K562 (cell line): ENCODE measurements around the gene ZBTB18. TPM values are rescaled to one million over a fixed set of nuclear protein-coding genes. Genes with fewer than 3 reads are reported as not detected.

Experiments used
- C11orf30 ChIP-seq: fragments of 450-650 bp; IDR thresholded peaks from 2 replicates; pipeline ENCODE4 v1.6.1; 2016; ENCODE audit warnings: low read depth, mild to moderate bottlenecking
- CBX1 ChIP-seq: sonication (generic); IDR thresholded peaks from 2 replicates; pipeline ENCODE4 v1.6.1; 2016; ENCODE audit warnings: antibody characterized with exemption, low read depth, mild to moderate bottlenecking
- EGR1 ChIP-seq: fragments of 450-650 bp; conservative IDR thresholded peaks from 2 replicates; pipeline ENCODE4 v1.6.1; 2017; ENCODE audit warnings: mild to moderate bottlenecking
- EHMT2 ChIP-seq: fragments of 450-650 bp; IDR thresholded peaks from 2 replicates; pipeline ENCODE4 v1.6.1; 2018; ENCODE audit warnings: antibody characterized with exemption
- FOSL1 ChIP-seq: fragments of 200-800 bp; sonication (Bioruptor generic); conservative IDR thresholded peaks from 2 replicates; pipeline ENCODE4 v1.6.1; 2016; ENCODE audit warnings: missing genetic modification characterization, missing compliant biosample characterization
- GMEB1 ChIP-seq: fragments of 250-450 bp; sonication (Bioruptor Pico); IDR thresholded peaks from 2 replicates; pipeline ENCODE4 v1.4.0; 2020; ENCODE audit warnings: mild to moderate bottlenecking
- HDAC2 ChIP-seq: fragments of 450-650 bp; IDR thresholded peaks from 2 replicates; pipeline ENCODE4 v1.6.1; 2016; ENCODE audit warnings: mild to moderate bottlenecking
- L3MBTL2 ChIP-seq: fragments of 450-650 bp; IDR thresholded peaks from 2 replicates; pipeline ENCODE4 v1.6.1; 2016; ENCODE audit warnings: mild to moderate bottlenecking, moderate library complexity
- NEUROD1 ChIP-seq: fragments of 150-350 bp; IDR thresholded peaks from 2 replicates; pipeline ENCODE4 v1.6.1; 2014; ENCODE audit warnings: borderline replicate concordance, low read length, low read depth; ENCODE audit not compliant: partially characterized antibody
- POU5F1 ChIP-seq: fragments of 150-350 bp; IDR thresholded peaks from 2 replicates; pipeline ENCODE4 v1.6.1; 2014; ENCODE audit warnings: borderline replicate concordance, low read length, low read depth, mild to moderate bottlenecking; ENCODE audit not compliant: partially characterized antibody
- TAL1 ChIP-seq: fragments of 450-650 bp; IDR thresholded peaks from 2 replicates; pipeline ENCODE4 v1.6.1; 2016; ENCODE audit warnings: mild to moderate bottlenecking
- ZNF224 ChIP-seq: sonication (generic); formaldehyde crosslinking; IDR thresholded peaks from 2 replicates; pipeline ENCODE4 v1.8.0; 2022; ENCODE audit warnings: mild to moderate bottlenecking, missing genetic modification reagents
- ZNF316 ChIP-seq: fragments of 450-650 bp; IDR thresholded peaks from 2 replicates; pipeline ENCODE4 v1.6.1; 2016
- ZNF696 ChIP-seq: fragments of 250-450 bp; sonication (Bioruptor Pico); conservative IDR thresholded peaks from 2 replicates; pipeline ENCODE4 v1.4.0; 2020; ENCODE audit warnings: mild to moderate bottlenecking, moderate library complexity
- ZNF76 ChIP-seq: fragments of 250-450 bp; sonication (Bioruptor Pico); IDR thresholded peaks from 2 replicates; pipeline ENCODE4 v1.4.0; 2020; ENCODE audit warnings: mild to moderate bottlenecking, moderate library complexity, borderline replicate concordance
- polyA plus RNA-seq, 8 experiments: library from polyadenylated mRNA; depleted of rRNA in 4 of 8; stranded (reverse) in 5 of 8; unstranded in 3 of 8; fragments of >200 nt; fragmentation: Nextera tagmentation in 2 of 8; fragmentation: Illumina TruSeq in 1 of 8; extraction: Ambion mirVana in 2 of 8; extraction: Trizol in 1 of 8; gene quantifications; 2 replicates each; pipeline versions ENCODE4 v1.2.1 to v1.2.3, GENCODE V29; 2011 to 2014; ENCODE audit warnings: inconsistent platforms in 1 of 8, missing spikeins in 1 of 8
- total RNA-seq, 7 experiments: library from RNA; depleted of rRNA in 6 of 7; stranded (reverse); fragments of >200 nt in 6 of 7; fragmentation: Illumina TruSeq in 2 of 7; extraction: Trizol in 2 of 7; gene quantifications; 2 replicates each; pipeline versions ENCODE4 v1.2.1 to v1.2.3, GENCODE V29; 2011 to 2021; ENCODE audit warnings: low replicate concordance in 1 of 7

ZBTB18 gene
- total and polyA plus RNA-seq, 9 of the 15 experiments (the other 6 are each of a cell fraction or from before 2014, with no cell fraction given): 0.13 to 2.6 (median 1.6) TPM

DNA sequence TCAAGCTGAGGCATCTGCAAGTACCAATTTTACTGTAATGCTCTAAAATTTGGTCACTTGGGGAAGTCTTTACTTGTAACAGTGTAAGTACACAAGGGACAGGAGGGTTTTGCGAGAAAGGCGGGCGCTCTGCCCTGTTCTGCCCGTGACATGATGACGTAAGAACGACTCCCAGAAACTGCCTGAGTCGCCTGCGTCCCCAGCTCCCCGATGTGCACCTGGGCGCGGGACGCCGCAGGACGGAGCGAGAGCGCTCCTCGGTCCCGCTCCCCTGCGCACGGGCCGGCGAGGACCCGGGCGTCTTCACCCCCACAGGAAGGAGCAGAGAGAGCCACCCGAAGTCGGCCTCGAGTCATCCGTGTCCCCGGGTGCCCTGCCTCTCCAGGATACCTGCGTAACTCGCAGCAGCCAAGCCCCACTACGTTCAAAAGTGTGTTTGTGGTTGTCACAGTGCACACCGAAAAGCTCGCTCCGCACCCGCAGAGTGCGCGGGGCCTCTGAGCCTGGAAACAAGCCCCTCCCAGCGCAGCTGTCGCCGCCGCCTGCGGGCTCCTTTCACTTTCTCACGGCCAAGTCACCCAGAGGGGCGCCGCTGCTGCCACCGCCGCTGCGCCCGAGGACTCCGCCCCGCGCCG lies 3.3 kb upstream of the ZBTB18 start (continued):
- peak; percentile 15; the same call in 1 of the 2 replicates for TF ChIP-seq GMEB1 (CRISPR knock-in tag)
- TF ChIP-seq L3MBTL2: peak; percentile 80; the same call in 1 of the 2 replicates
- TF ChIP-seq ZNF76 (CRISPR knock-in tag): no peak; the same call in 1 of the 2 replicates
- no peak for TF ChIP-seq NEUROD1
- TF ChIP-seq HDAC2: peak; percentile 28; the same call in 1 of the 2 replicates
- no peak for TF ChIP-seq ZNF224 (CRISPR knock-in tag)
- TF ChIP-seq ZNF316: no peak
- no peak for TF ChIP-seq EHMT2
- no peak for TF ChIP-seq TAL1
- TF ChIP-seq POU5F1: no peak
- TF ChIP-seq ZNF696 (CRISPR knock-in tag): no peak
- TF ChIP-seq EGR1: no peak
- TF ChIP-seq C11orf30: no peak
- TF ChIP-seq CBX1: 0 out of 2 replicates have a peak, but pooled peaks have one; percentile 14
- 0 out of 2 replicates have a peak, but pooled peaks have one; percentile 23 for TF ChIP-seq FOSL1
